GM21737 (cell line): ENCODE results near the gene PPIB.

ENCODE experiments used
- ATAC-seq: cut with Tn5 transposase; IDR thresholded peaks from one replicate; pipeline ENCODE4 v1.9.1; 2021; ENCODE audit warnings: mild to moderate bottlenecking, moderate library complexity; ENCODE audit not compliant: unreplicated experiment

PPIB gene

DNA sequence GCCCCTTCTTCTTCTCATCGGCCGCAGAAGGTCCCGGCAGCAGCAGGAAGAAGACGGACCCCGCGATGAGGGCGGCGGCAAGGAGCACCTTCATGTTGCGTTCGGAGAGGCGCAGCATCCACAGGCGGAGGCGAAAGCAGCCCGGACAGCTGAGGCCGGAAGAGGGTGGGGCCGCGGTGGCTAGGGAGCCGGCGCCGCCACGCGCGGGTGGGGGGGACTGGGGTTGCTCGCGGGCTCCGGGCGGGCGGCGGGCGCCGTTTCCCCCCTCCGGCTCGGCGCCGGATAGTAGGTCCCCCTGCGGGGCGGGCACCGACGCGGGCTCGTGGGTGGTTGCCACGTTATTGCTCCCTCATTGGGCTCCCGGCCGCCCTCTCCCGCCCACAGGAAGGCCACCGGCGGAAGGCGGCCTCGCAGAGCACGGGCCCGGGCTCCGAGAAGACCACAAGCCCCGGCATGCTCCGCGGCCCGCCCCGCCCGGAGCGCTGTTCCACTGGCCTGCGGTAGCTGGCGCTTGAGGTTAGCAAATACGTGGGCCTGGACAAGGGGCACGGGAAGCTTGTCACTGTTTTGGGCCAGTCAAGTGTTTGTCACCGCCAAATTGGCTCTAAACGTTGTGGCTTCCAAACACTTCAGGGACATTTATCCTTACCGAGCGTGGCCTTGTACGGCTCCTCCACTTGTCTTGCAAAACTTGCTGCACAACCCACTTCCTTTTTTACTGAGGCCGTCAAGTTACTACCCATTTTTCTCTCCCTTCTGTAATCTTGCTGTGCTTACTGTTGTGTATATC is at the start of gene PPIB:
TSS of gene PPIB (minus strand) at position 154 of the 790 bp plus-strand sequence. CDS start at position 118, 36 bp downstream.
- ATAC-seq = peak; percentile 88

- no peak for ATAC-seq
Measured at GRCh38 chr15:64211696-64212095, 48.9 kb upstream of the PPIB start.

- ATAC-seq = no peak
Measured at GRCh38 chr15:64210371-64210770, 47.5 kb upstream of the PPIB start.

DNA sequence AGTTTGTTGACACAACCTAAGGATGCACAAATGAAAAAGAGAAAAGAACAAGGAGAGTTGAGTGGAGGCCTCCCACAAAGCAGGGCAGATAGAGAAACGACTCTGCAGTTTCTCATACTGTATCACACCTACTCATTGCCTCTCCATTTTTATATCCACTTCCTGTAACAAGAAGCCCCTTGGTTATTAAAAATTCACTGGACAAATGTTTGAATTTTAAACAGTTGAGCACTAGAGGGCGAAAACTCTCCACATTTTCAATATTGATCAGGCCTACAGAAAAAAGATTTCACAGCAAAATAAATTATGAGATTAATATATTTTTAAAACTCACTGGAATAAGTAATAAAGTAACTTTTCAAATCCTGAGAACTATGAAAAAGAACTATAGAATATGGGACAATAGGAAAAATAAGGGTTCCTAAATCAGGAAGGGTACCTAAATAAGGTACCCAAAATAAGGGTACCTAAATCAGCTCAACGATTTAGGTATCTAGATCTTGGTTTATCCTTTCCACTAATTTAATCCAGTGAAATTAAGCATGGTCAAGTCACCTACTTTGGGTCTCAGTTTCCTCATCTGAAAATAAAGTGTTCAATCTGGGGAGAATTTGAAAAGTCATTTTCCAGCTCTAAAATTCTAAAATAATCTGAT is 47.0 kb upstream of the PPIB start:
- no peak for ATAC-seq

DNA sequence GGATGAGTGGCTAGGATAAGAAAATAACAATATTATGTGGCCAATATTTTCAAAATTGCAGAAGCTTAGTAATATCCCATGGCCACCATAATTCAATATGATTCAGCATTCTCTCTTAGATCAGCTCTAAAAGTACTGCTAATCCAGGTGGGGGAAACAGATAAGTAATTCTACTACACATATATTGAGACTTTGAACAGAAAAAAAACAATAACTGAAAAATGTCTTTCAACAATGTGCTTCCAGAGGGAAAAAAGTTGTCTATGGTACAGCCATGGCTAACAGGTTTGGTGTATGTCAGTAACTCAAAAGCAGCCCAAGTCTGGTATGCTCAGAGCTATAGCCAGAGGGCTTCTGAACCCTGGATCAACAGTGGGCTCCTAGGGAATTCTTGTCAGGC is 42.4 kb upstream of the PPIB start:
- ATAC-seq = no peak

GRCh38 chr15:64197425-64197824 is 34.6 kb upstream of the PPIB start:
- ATAC-seq = no peak

DNA sequence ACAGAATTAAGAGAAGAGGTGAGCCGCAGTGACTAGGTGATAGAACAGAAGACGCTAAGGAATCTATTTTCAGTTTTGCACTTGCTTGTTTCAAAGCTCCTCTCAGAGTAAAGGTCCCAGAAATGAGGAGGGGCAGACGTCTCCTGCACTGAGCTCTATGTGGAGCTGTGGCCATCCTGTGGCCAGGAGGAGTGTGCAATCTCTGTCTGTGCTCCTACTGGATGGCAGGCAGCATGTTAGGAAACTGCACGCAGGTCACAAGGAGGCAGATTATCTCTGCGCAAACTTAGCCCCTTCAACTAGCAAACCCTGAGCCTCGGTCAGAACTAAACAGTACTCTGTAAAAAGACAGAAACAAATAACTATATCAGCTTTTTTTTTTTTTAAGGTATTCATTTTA is 31.1 kb upstream of the PPIB start:
- ATAC-seq = no peak

GRCh38 chr15:64191971-64192830 is 29.4 kb upstream of the PPIB start:
- ATAC-seq = no peak

GRCh38 chr15:64187396-64188191 is 24.8 kb upstream of the PPIB start:
- no peak for ATAC-seq

GRCh38 chr15:64185146-64185911 is 22.5 kb upstream of the PPIB start:
- ATAC-seq = no peak

- no peak for ATAC-seq
Measured at GRCh38 chr15:64182859-64183370, 20.1 kb upstream of the PPIB start.

DNA sequence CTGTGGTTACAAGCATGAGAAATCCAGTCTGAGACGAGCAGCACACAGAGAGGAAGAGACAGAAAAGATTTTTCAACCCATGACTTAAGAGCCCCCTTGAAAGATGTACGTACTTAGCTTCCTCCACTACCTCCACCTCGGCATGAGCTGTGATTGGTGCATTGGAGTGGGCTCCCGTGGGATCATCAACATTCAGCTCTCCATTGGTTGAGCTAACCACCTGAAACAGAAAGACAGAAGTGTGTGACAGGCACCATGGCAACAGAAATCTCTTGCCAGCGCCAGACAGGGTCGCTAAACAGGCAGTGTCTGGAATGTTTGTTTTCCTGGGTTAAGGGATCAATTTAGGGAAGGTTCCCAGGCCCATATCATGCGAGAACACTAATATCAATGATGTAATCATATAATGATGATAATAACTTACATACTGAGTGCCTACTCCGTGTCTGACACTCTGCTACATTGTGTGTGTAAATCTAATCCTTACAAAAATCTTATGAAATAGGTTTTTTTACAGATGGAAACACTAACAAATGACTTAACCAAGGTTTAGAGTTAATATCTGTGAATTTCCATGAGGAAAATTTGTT is 17.5 kb upstream of the PPIB start:
- no peak for ATAC-seq

GRCh38 chr15:64166102-64166890 is 3.5 kb upstream of the PPIB start:
- ATAC-seq = no peak

- ATAC-seq = no peak
Measured at GRCh38 chr15:64164436-64164835, 1.6 kb upstream of the PPIB start.

GRCh38 chr15:64163659-64164362 is 989 bp upstream of the PPIB start:
- no peak for ATAC-seq

GRCh38 chr15:64162478-64162868 is 349 bp downstream of the PPIB start:
- peak; percentile 9 for ATAC-seq

DNA sequence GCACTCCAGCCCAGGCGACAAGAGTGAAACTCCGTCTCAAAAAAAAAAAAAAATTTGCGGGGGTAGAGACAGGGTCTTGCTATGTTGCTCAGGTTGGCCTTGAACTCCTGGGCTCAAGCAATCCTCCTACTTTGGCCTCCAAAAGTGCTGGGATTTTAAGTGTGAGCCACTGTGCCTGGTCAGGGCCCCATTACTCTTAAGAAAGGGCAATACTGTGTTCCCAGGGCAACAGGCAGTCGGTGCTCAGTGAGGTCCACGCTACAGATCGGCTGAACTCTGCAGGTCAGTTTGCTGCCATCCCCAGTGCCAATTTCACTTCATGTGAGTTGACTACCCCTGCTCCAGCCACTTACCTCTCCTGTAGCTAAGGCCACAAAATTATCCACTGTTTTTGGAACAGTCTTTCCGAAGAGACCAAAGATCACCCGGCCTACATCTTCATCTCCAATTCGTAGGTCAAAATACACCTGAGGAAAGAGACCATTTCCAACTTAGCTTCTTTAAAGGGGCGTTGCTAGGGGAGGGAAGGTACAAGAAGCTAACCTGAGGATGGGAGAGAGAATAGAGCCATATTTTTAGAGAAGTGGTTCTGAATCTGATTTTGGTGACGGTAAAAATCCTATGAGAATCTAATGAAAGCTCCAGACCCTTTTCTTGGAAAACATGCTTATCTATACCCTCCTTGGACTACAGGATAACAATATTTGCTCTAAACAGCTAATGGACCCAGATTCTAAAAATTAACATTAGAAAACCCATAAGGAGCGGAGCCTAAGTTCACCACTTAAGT is 939 bp downstream of the PPIB start:
- ATAC-seq = no peak
